ENCODE measurements around the gene NCOA1. TPM values are rescaled to one million over a fixed set of nuclear protein-coding genes. Genes with fewer than 3 reads are reported as not detected.
A peak's percentile ranks its signal among the peaks of the same experiment; 100 is the strongest.

The NCOA1 gene
- total and polyA plus RNA-seq, 10 of the 15 experiments (the other 5 are each of a cell fraction or from before 2014, with no cell fraction given) = 1.8 to 35.6 (median 6.1) TPM

GRCh38 chr2:24792874-24793760 is 302.1 kb downstream of the NCOA1 start, which contains the start of the genes CENPO and PTRHD1 (continued):
- no peak; the same call in 1 of the 2 replicates for TF ChIP-seq MLLT1 (IDR thresholded peaks at IDR 0.05)
- TF ChIP-seq RELA (IDR thresholded peaks at IDR 0.05; ENCODE audit: borderline replicate concordance, partially characterized antibody) = peak; percentile 17
- TF ChIP-seq ZNF687 (IDR thresholded peaks at IDR 0.05) = peak; percentile 48
- TF ChIP-seq E2F4 (IDR thresholded peaks at IDR 0.05; ENCODE audit: low read depth, low read length) = peak; percentile 99
- 0 out of 2 replicates have a peak, but pooled peaks have one; percentile 1 for TF ChIP-seq BACH1 (IDR thresholded peaks at IDR 0.05; ENCODE audit: borderline replicate concordance)
- TF ChIP-seq ZZZ3 (IDR thresholded peaks at IDR 0.05; ENCODE audit: control insufficient read depth, insufficient read length, low read depth) = no peak
- TF ChIP-seq NFXL1 (IDR thresholded peaks at IDR 0.05; ENCODE audit: borderline replicate concordance) = no peak
- peak; percentile 83 for TF ChIP-seq NRF1 (conservative IDR thresholded peaks at IDR 0.05; ENCODE audit: low read depth, low read length)
- no peak for TF ChIP-seq RBBP5 (conservative IDR thresholded peaks at IDR 0.05)
- TF ChIP-seq CBFB (IDR thresholded peaks at IDR 0.05; ENCODE audit: low read depth) = no peak
- peak; percentile 46 for TF ChIP-seq ELK1 (IDR thresholded peaks at IDR 0.05; ENCODE audit: low read depth, low read length)
- no peak for TF ChIP-seq FOS (IDR thresholded peaks at IDR 0.05; ENCODE audit: borderline replicate concordance, extremely low read depth, insufficient read length)
- TF ChIP-seq ATF7 (IDR thresholded peaks at IDR 0.05; ENCODE audit: low read depth) = no peak
- TF ChIP-seq STAT3 (IDR thresholded peaks at IDR 0.05; ENCODE audit: low read depth, low read length) = no peak
- 0 out of 2 replicates have a peak, but pooled peaks have one; percentile 36 for TF ChIP-seq ZNF592 (IDR thresholded peaks at IDR 0.05)
- peak; percentile 77; the same call in 1 of the 2 replicates for TF ChIP-seq SMARCA5 (IDR thresholded peaks at IDR 0.05)

Measured in GM12878 (cell line).